ENCODE data around the gene SCLT1. TPM values are rescaled to one million over a fixed set of nuclear protein-coding genes. Genes with fewer than 3 reads are reported as not detected.

The SCLT1 gene
- total RNA-seq, 1 donor from 2014 or later: 9.6 TPM

- DNase-seq (ENCODE audit: low spot score): no peak
- intact Hi-C loops (cut with DNase I): no loop called here
Measured at GRCh38 chr4:128978985-128979384, 114.4 kb downstream of the SCLT1 start.

- no peak for DNase-seq (ENCODE audit: low spot score)
- intact Hi-C loops (cut with DNase I): no loop called here
Measured at GRCh38 chr4:128974136-128974581, 119.2 kb downstream of the SCLT1 start.

GRCh38 chr4:128973384-128973783, 120.0 kb downstream of the SCLT1 start:
- DNase-seq (ENCODE audit: low spot score): no peak
- intact Hi-C loops (cut with DNase I): no loop called here

DNA sequence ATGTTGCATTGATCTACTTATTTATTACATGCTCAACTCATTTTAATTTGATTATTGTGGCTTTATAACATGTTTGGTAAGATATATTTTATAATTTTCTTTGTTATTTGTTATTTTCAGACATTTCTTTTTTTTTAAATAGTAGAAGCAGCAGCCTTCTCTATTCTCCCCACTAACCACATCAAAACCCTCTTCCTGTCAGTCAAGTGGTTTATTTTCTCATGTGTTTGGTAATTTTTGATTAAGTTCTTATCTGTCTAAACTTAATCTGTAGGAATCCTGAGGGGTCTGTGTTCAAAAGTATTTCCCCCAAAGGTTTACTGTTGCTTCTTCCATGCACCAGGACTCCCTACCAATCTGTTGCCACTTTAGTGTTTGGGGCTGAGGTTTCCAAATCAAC, 131.9 kb downstream of the SCLT1 start:
- no peak for DNase-seq (ENCODE audit: low spot score)
- intact Hi-C loops (cut with DNase I): no loop called here

- no peak for DNase-seq (ENCODE audit: low spot score)
- intact Hi-C loops (cut with DNase I): no loop called here
Measured at GRCh38 chr4:128958194-128958593, 135.1 kb downstream of the SCLT1 start.

GRCh38 chr4:128957459-128957858, 135.9 kb downstream of the SCLT1 start:
- intact Hi-C loops (cut with DNase I): no loop called here
- DNase-seq (ENCODE audit: low spot score): no peak

DNA sequence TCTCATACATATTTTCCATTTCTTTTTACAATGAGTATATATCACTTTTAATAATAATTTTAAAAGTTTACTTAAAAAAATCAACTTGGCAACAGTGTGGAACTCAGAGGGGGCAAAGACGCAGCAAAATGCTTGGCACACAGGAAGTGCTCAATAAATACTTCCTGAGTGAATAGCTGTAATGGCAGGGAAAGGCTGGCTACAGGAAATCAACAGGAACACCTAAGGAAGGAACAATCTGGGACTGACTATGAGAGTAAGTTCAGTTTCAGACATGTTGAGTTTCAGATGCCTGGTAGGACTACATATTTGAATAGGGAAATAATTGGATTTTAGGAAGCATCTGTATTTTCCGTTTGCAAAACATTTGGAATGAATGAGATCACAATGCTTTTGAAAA, 137.6 kb downstream of the SCLT1 start:
- intact Hi-C loops (cut with DNase I): no loop called here
- no peak for DNase-seq (ENCODE audit: low spot score)

DNA sequence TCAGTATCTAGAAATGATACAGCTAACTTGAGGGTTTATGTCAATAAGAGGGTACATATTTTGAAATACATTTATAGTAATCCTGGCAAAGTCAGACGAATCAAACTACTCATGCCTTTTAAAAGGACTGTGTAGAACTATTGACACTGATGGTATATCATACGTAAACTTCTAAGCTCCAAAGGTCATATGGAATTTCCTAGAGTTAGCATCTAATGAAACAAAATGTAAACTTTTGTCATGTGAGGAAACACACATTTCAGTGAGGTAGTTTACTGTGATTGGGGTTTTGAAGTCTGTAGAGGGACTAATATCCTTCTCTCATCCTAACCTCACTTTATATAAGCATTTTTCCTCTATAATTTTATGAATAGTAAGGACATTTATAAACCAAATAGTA, 138.4 kb downstream of the SCLT1 start:
- no peak for DNase-seq (ENCODE audit: low spot score)
- intact Hi-C loops (cut with DNase I): no loop called here

- no peak for DNase-seq (ENCODE audit: low spot score)
- intact Hi-C loops (cut with DNase I): no loop called here
Measured at GRCh38 chr4:128951316-128951715, 142.0 kb downstream of the SCLT1 start.

DNA sequence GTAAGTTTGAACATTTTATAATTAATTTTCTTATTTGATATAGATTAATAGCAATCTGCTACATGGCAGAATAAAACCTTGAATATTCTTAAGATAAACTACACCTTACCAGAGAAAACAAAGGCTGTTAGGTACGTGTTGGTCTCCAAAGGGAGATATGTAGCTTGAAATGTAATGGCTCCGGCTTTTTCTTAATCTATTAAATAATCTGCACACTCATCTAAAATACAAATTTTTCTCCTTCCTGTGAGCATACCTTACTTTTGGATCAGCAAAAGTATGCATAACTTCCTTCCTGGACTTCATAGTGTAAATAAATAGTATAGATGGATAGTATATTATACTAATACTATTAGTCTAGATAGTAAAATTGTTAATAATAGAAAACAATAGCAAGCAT, 142.5 kb downstream of the SCLT1 start:
- intact Hi-C loops (cut with DNase I): no loop called here
- DNase-seq (ENCODE audit: low spot score): no peak

DNA sequence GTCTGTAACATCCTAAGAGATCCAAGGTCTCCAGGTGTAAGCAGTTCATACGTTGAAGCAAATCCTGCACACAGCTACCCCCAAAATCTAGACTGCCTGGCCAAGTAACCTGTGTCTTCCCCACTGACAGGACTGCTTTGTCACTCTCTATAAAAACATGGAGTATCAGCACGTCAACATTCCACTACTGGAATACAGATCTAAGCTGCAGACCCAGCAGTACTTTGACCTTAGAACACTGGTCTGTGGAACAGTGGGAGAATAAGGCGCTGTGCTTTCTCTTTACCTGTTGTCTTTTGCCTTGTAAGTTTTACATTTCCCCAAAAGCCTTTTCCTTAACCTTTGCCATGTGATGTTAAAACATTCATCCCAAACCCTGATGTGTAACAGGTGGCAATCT, 146.4 kb downstream of the SCLT1 start:
- DNase-seq (ENCODE audit: low spot score): no peak
- intact Hi-C loops (cut with DNase I): no loop called here

- DNase-seq (ENCODE audit: low spot score): no peak
- intact Hi-C loops (cut with DNase I): no loop called here
Measured at GRCh38 chr4:128942607-128943006, 150.7 kb downstream of the SCLT1 start.

GRCh38 chr4:128940971-128941370, 152.4 kb downstream of the SCLT1 start:
- intact Hi-C loops (cut with DNase I): no loop called here

GRCh38 chr4:128930051-128930450, 163.3 kb downstream of the SCLT1 start:
- intact Hi-C loops (cut with DNase I): no loop called here
- DNase-seq (ENCODE audit: low spot score): no peak

More at GRCh38 chr4:128940971-128941370, 152.4 kb downstream of the SCLT1 start:
- no peak for DNase-seq (ENCODE audit: low spot score)

DNA sequence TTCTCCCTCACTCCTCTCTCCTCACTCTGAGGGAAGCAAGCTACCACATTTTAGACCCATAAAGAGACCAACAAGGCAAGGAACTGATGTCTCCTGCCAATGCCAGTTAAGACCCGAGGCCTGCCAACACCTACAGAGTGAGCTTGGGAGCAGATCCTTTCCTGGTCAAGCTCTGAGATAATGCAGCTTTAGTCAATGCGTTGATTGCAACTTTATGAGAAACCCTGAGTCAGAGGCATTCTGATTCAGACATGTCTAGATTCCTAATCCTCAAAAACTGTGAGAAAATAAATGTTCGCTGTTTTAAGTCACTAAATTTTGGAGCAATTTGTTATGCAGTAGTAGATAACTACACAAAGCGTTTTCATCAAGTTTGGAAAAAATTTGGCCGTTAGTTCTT, 168.4 kb downstream of the SCLT1 start:
- intact Hi-C loops (cut with DNase I): no loop called here
- DNase-seq (ENCODE audit: low spot score): no peak

DNA sequence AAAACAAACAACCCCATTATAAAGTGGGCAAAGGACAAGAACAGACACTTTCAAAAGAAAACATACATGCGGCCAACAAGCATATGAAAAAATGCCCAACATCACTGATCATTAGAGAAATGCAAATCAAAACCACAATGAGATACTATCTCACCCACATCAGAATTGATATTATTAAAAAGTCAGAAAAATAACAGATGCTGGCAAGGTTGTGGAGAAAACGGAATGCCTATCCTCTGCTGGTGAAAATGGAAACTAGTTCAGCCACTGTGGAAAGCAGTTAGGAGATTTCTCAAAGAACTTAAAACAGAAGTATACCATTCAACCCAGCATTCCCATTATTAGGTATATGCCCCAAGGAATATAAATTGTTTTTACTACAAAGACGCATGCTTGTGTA, 171.4 kb downstream of the SCLT1 start:
- no peak for DNase-seq (ENCODE audit: low spot score)
- intact Hi-C loops (cut with DNase I): no loop called here

GRCh38 chr4:128917781-128918180, 175.6 kb downstream of the SCLT1 start:
- intact Hi-C loops (cut with DNase I): no loop called here
- DNase-seq (ENCODE audit: low spot score): no peak

DNA sequence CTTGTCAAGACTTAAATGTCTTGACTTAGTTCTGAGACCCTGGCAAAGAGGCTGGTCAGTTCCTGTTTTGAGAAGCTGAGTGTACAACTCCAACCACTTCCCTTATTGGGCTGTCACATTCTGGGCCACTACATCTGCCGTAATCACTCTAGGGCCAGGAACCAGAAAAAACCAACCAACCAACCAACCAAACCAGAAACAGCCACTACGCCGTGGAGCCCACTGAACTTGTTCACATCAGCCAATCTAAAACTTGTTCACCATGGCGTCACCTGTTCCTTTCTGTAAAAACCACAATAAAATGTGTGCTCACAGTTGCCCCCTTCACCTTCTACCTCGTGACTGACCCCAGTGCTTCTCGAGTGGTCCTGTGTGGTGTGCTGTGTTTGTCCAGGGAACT, 176.5 kb downstream of the SCLT1 start:
- no peak for DNase-seq (ENCODE audit: low spot score)
- intact Hi-C loops (cut with DNase I): no loop called here

DNA sequence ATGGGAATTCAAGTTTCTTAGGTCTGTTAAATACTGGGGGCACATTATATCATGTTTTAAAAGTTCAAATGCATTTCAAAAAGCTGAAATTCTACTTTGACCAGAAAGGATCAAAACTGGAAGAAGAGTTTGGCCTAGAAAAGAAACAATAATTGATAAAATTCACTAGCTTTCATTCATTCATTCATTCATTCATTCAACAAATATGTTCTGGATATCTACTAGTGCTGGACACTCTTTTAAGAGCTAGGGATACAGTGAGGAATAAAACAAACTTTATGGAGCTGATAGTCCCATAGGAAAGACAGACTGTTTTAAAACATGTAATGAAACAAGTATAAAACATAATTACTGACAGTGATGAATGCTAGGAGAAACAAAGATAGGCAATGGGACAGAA, 177.8 kb downstream of the SCLT1 start:
- DNase-seq (ENCODE audit: low spot score): no peak
- intact Hi-C loops (cut with DNase I): no loop called here

GRCh38 chr4:128913228-128913627, 180.1 kb downstream of the SCLT1 start:
- intact Hi-C loops (cut with DNase I): no loop called here
- no peak for DNase-seq (ENCODE audit: low spot score)

- intact Hi-C loops (cut with DNase I): no loop called here
- DNase-seq (ENCODE audit: low spot score): no peak
Measured at GRCh38 chr4:128908735-128909134, 184.6 kb downstream of the SCLT1 start.

GRCh38 chr4:128907981-128908380, 185.4 kb downstream of the SCLT1 start:
- no peak for DNase-seq (ENCODE audit: low spot score)

DNA sequence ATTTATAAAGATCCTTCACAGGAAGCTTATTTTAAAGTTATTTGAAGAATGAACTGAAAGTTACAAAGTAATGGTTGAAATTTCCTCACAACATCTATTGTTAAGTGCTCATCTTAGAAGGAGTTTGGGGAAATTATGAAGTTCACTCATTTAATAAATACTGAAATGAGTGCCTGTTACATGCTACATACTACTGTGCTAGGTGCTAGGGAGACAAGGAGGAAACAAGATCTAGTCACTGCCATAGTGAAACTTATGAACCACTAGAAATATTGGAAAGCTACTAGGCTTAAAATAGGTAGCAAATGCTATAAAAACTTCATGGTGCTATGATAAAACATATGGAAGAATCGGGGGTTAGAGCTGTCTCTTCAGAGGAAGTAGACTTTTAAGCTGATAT, 186.8 kb downstream of the SCLT1 start:
- no peak for DNase-seq (ENCODE audit: low spot score)
- intact Hi-C loops (cut with DNase I): no loop called here

More at GRCh38 chr4:128907981-128908380, 185.4 kb downstream of the SCLT1 start:
- intact Hi-C loops (cut with DNase I): no loop called here

Data from cardiac septum (tissue), 1 donor.